SJSA1 (cell line): ENCODE measurements around the gene PDK1. TPM values are rescaled to one million over a fixed set of nuclear protein-coding genes. Genes with fewer than 3 reads are reported as not detected.

Experiments
- DNase-seq, 2 experiments: peaks; one replicate each; pipeline ENCODE4 v3.0.0-alpha.2; 2015 to 2020; ENCODE audit warnings: low spot score in 2 of 2, low read depth in 1 of 2
- H3K27ac ChIP-seq: fragments of 250-450 bp; sonication (Bioruptor Pico); 2 replicates; pipeline ENCODE4 v1.5.1; 2020; ENCODE audit warnings: mild to moderate bottlenecking, moderate library complexity
- H3K27me3 ChIP-seq: fragments of 250-450 bp; sonication (Bioruptor Pico); replicated peaks from 2 replicates; pipeline ENCODE4 v1.5.1; 2020; ENCODE audit warnings: mild to moderate bottlenecking, moderate library complexity
- H3K36me3 ChIP-seq: fragments of 250-450 bp; sonication (Bioruptor Pico); 2 replicates; pipeline ENCODE4 v1.5.1; 2020; ENCODE audit warnings: mild to moderate bottlenecking
- H3K4me1 ChIP-seq: fragments of 250-450 bp; sonication (Bioruptor Pico); replicated peaks from 2 replicates; pipeline ENCODE4 v1.6.1; 2021; ENCODE audit warnings: mild to moderate bottlenecking
- H3K4me3 ChIP-seq: fragments of 250-450 bp; sonication (Bioruptor Pico); 2 replicates; pipeline ENCODE4 v1.5.1; 2020; ENCODE audit warnings: mild to moderate bottlenecking
- H3K9me3 ChIP-seq: fragments of 250-450 bp; sonication (Bioruptor Pico); replicated peaks from 2 replicates; pipeline ENCODE4 v1.5.1; 2020; ENCODE audit warnings: mild to moderate bottlenecking
- total RNA-seq: library from RNA; depleted of rRNA; stranded (reverse); fragments of >200 nt; shearing (Covaris generic); gene quantifications from 2 replicates; pipeline ENCODE4 v1.2.3, GENCODE V29; 2014; rRNA removed

PDK1 gene
- total RNA-seq, 1 experiment from 2014 or later = 8.4 TPM

- H3K27ac ChIP-seq = peak overlapping the region; percentile 32
- peaks cover 31% of the 10 kb centered on the region for H3K4me1 ChIP-seq
These were observed 91.5 kb downstream of the PDK1 start for GRCh38 chr2:172647439-172647838.

GRCh38 chr2:172655091-172655837 lies 99.4 kb downstream of the PDK1 start:
- Histone ChIP-seq H3K36me3 (no peaks in the 10 kb centered on the region), H3K9me3 (peaks cover 5% of the 10 kb centered on the region), H3K4me3 (no peak overlapping the region), H3K27ac (peak overlapping the region; percentile 80), H3K4me1 (peaks cover 19% of the 10 kb centered on the region), H3K27me3 (no peaks in the 10 kb centered on the region)
- peak; percentile 50 to 77 for DNase-seq

More at GRCh38 chr2:172647439-172647838, 91.5 kb downstream of the PDK1 start:
- Histone ChIP-seq H3K36me3 (no peaks in the 10 kb centered on the region), H3K4me3 (no peak overlapping the region), H3K27me3 (no peaks in the 10 kb centered on the region), H3K9me3 (no peaks in the 10 kb centered on the region)
- DNase-seq = peak in 1 of 2 experiments; percentile 47

GRCh38 chr2:172655838-172656573 lies 100.1 kb downstream of the PDK1 start:
- Histone ChIP-seq H3K4me1 (peaks cover 19% of the 10 kb centered on the region), H3K36me3 (no peaks in the 10 kb centered on the region), H3K27me3 (no peaks in the 10 kb centered on the region), H3K27ac (peak overlapping the region; percentile 80), H3K4me3 (no peak overlapping the region), H3K9me3 (peaks cover 5% of the 10 kb centered on the region)
- no peak for DNase-seq

Other genes starting within 250 kb of the PDK1 start
- 26.7 and 32.9 TPM in 2 replicates for gene ITGA6, start 128.5 kb upstream of the PDK1 start, total RNA-seq
- 0.13 and 0.47 TPM in 2 replicates for gene RAPGEF4, start 179.8 kb downstream of the PDK1 start, total RNA-seq